NT2/D1 (cell line): ENCODE results near the gene LSS.

ENCODE experiments used
- DNase-seq: peaks from one replicate; pipeline ENCODE4 v3.0.0-alpha.2; 2011; ENCODE audit warnings: low read depth, low spot score
- H3K27me3 ChIP-seq: 2 replicates; pipeline ENCODE4 v1.6.0; 2011; ENCODE audit warnings: mild to moderate bottlenecking; ENCODE audit not compliant: insufficient read length, insufficient read depth
- H3K36me3 ChIP-seq: 2 replicates; pipeline ENCODE4 v1.6.1; 2011; ENCODE audit warnings: mild to moderate bottlenecking, low read length, mixed read lengths; ENCODE audit not compliant: insufficient read depth, insufficient read length
- H3K4me1 ChIP-seq: 2 replicates; pipeline ENCODE4 v1.5.1; 2011; ENCODE audit not compliant: insufficient read depth, insufficient read length
- H3K4me3 ChIP-seq: 2 replicates; pipeline ENCODE4 v1.5.1; 2011; ENCODE audit warnings: low read depth; ENCODE audit not compliant: insufficient read length
- H3K9ac ChIP-seq: 2 replicates; pipeline ENCODE4 v1.6.0; 2011; ENCODE audit warnings: low read depth; ENCODE audit not compliant: insufficient read length
- H3K9me3 ChIP-seq: 2 replicates; pipeline ENCODE4 v1.5.1; 2011; ENCODE audit warnings: mild to moderate bottlenecking, low read length; ENCODE audit not compliant: insufficient read depth
- SUZ12 ChIP-seq: IDR thresholded peaks from 2 replicates; pipeline ENCODE4 v1.6.1; 2011; ENCODE audit not compliant: insufficient read length, insufficient read depth; ENCODE audit errors: extremely low read depth
- YY1 ChIP-seq: IDR thresholded peaks from 2 replicates; pipeline ENCODE4 v1.6.1; 2011; ENCODE audit not compliant: insufficient read length, insufficient read depth
- ZNF274 ChIP-seq: IDR thresholded peaks from 2 replicates; pipeline ENCODE4 v1.6.1; 2011; ENCODE audit warnings: mild to moderate bottlenecking, low read depth, low read length

Gene LSS

GRCh38 chr21:46253610-46254124, 25.1 kb upstream of the LSS start:
- DNase-seq, result no peak
- no peak for TF ChIP-seq YY1
- TF ChIP-seq ZNF274, result no peak
- TF ChIP-seq SUZ12, result no peak
- Histone ChIP-seq H3K27me3 (no peaks in the 10 kb centered on the region), H3K36me3 (peaks cover 98% of the 10 kb centered on the region), H3K9ac (no peak overlapping the region), H3K4me3 (no peak overlapping the region), H3K4me1 (no peaks in the 10 kb centered on the region), H3K9me3 (no peaks in the 10 kb centered on the region)

- TF ChIP-seq SUZ12, result no peak
- TF ChIP-seq ZNF274, result no peak
- no peak for TF ChIP-seq YY1
- DNase-seq, result no peak
- no peaks in the 10 kb centered on the region for H3K27me3 ChIP-seq
- H3K4me1 ChIP-seq, result no peaks in the 10 kb centered on the region
- H3K36me3 ChIP-seq, result peaks cover 97% of the 10 kb centered on the region
- no peak overlapping the region for H3K9ac ChIP-seq
- no peaks in the 10 kb centered on the region for H3K9me3 ChIP-seq
- no peak overlapping the region for H3K4me3 ChIP-seq
Measured at GRCh38 chr21:46252840-46253239, 24.3 kb upstream of the LSS start.

DNA sequence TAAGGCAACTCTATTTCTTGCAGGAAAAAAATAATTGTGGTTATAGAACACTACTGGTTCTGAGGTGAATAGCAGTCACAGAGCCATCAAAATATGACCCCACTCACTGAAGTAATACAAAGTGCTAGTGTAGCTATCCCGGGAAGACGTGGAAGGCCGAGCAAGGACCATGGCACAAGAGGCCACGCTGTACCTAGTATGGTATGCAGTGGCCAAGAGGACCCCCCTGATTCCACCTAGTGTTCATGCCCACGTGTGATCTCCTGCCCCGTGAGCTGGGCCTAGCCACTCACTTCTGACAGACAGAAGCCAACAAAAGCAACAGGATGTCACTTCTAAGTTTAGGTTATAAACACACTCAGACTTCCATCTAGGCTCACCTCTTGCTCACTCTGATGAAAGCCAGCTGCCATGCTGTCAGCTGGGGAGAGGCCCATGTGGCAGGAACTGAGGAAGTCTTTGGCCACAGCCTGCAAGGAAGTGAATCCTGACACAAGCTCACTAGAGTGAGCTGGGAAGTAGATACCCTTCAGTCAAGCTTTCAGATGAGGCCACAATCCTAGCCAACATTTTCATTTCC, 21.7 kb upstream of the LSS start:
- H3K36me3 ChIP-seq, result peaks cover 97% of the 10 kb centered on the region
- H3K4me3 ChIP-seq, result no peak overlapping the region
- H3K9me3 ChIP-seq, result no peaks in the 10 kb centered on the region
- no peaks in the 10 kb centered on the region for H3K27me3 ChIP-seq
- H3K9ac ChIP-seq, result no peak overlapping the region
- H3K4me1 ChIP-seq, result no peaks in the 10 kb centered on the region
- no peak for TF ChIP-seq ZNF274
- TF ChIP-seq YY1, result no peak
- no peak for TF ChIP-seq SUZ12
- DNase-seq, result no peak

GRCh38 chr21:46248827-46249226, 20.3 kb upstream of the LSS start:
- DNase-seq, result no peak
- Histone ChIP-seq H3K36me3 (peaks cover 97% of the 10 kb centered on the region), H3K9ac (no peak overlapping the region), H3K9me3 (no peaks in the 10 kb centered on the region), H3K4me1 (no peaks in the 10 kb centered on the region), H3K27me3 (no peaks in the 10 kb centered on the region), H3K4me3 (no peak overlapping the region)
- TF ChIP-seq YY1, result no peak
- no peak for TF ChIP-seq ZNF274
- no peak for TF ChIP-seq SUZ12

- TF ChIP-seq ZNF274, result no peak
- no peak for TF ChIP-seq SUZ12
- no peak for TF ChIP-seq YY1
- DNase-seq, result no peak
- no peaks in the 10 kb centered on the region for H3K4me1 ChIP-seq
- H3K9ac ChIP-seq, result no peak overlapping the region
- H3K4me3 ChIP-seq, result no peak overlapping the region
- H3K36me3 ChIP-seq, result peaks cover 97% of the 10 kb centered on the region
- no peaks in the 10 kb centered on the region for H3K9me3 ChIP-seq
- no peaks in the 10 kb centered on the region for H3K27me3 ChIP-seq
Measured at GRCh38 chr21:46248422-46248782, 19.8 kb upstream of the LSS start.

DNA sequence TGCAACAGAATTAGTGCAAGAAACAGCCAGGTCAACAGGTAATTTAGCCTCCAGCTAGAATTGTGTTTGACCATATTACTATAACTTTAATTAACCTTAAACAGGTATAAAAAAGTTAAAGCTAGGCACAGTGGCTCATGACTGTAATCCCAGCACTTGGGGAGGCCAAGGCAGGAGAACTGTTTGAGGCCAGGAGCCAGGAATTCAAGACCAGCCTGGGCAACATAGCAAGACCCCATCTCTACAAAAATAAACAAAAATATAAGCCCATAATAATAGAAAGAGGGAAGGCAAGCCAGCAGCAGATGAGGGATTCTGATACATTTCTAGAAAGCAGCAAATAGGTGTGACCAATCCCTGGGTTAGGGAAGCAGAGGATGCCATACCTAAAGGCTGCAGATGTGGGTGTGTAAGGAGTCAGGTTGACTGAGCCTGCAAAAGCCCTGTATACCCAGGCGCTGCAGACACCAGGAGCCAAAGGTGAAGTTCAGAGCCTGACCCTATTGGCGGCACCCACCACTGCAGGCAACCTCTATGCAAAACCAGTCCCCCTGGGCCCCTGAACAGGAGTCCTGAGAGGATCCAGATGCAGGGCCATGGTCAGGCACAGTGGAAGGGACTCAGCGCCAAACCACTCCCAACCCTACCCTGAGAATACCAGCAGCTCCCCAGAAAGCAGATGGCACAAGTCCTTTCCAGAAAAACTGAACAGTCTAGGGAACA, 19.3 kb upstream of the LSS start:
- no peaks in the 10 kb centered on the region for H3K9me3 ChIP-seq
- no peak overlapping the region for H3K9ac ChIP-seq
- H3K27me3 ChIP-seq, result no peaks in the 10 kb centered on the region
- H3K4me1 ChIP-seq, result no peaks in the 10 kb centered on the region
- no peak for DNase-seq
- peaks cover 97% of the 10 kb centered on the region for H3K36me3 ChIP-seq
- no peak overlapping the region for H3K4me3 ChIP-seq
- TF ChIP-seq ZNF274 (no peak), SUZ12 (no peak), YY1 (no peak)

- TF ChIP-seq ZNF274 (no peak), YY1 (no peak), SUZ12 (no peak)
- Histone ChIP-seq H3K27me3 (no peaks in the 10 kb centered on the region), H3K4me3 (no peak overlapping the region), H3K36me3 (peaks cover 97% of the 10 kb centered on the region), H3K9me3 (no peaks in the 10 kb centered on the region), H3K4me1 (no peaks in the 10 kb centered on the region), H3K9ac (no peak overlapping the region)
- no peak for DNase-seq
Measured at GRCh38 chr21:46246345-46246744, 17.8 kb upstream of the LSS start.

DNA sequence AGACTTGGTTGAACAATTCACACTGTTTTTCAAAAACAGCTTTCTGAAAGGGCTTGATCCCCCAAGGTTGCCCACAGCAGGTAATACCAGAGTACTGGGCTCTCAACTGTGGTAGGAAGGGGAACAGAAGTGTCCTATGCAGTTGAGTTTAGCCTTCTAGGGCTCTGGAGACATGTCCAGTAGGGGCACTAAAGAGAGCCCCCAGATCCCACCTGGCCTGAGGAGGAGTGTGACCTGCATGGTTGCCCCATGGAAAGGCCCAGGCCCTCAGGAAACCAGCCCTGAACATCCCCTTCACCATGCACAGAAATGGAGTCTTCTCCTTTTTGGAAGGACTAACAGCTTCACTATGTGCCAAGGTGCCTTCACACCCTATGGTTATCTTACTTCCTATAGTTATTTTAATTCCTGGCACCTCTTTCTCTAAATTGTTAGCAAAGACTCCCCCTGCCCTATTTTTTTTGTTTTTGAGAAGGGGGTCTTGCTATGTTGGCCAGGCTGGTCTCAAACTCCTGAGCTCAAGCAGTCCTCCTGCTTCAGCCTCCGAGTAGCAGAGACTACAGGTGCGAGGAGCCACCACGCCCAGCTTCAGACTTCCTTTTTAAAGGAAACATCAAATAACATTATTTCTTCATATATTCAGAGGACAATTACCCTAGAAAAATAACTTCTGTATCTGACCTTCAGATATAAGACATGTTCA, 16.8 kb upstream of the LSS start:
- TF ChIP-seq YY1 (no peak), SUZ12 (no peak)
- Histone ChIP-seq H3K27me3 (no peaks in the 10 kb centered on the region), H3K4me3 (no peak overlapping the region), H3K9ac (no peak overlapping the region), H3K4me1 (no peaks in the 10 kb centered on the region), H3K9me3 (no peaks in the 10 kb centered on the region), H3K36me3 (peaks cover 97% of the 10 kb centered on the region)
- no peak for DNase-seq
